ENCODE results near the gene IAH1. TPM values are rescaled to one million over a fixed set of nuclear protein-coding genes. Genes with fewer than 3 reads are reported as not detected.

IAH1 gene
- total and polyA plus RNA-seq, 8 donors, result 12.2 to 37.7 (median 17.2) TPM

GRCh38 chr2:9463698-9464034 is 10.7 kb upstream of the IAH1 start:
- WGBS, 2 donors, result 74 to 81% methylated on average over 7 of the region's 7 CpGs
- no peak for TF ChIP-seq CTCF (IDR thresholded peaks at IDR 0.05)
- no peak overlapping the region for H3K4me3 ChIP-seq
- no peaks in the 10 kb centered on the region for H3K4me1 ChIP-seq
- no peaks in the 10 kb centered on the region for H3K9me3 ChIP-seq
- FAIRE-seq (no peak), DNase-seq (no peak), ATAC-seq (peak in 2 of 4 donors; percentile 29 to 37)
- intact Hi-C loops (cut with DNase I), result no loop called here
- H3K36me3 ChIP-seq, result no peaks in the 10 kb centered on the region
- no peaks in the 10 kb centered on the region for H3K27me3 ChIP-seq
- H3K27ac ChIP-seq, result no peak overlapping the region

GRCh38 chr2:9465170-9465569 is 9.2 kb upstream of the IAH1 start:
- H3K27ac ChIP-seq, result no peak overlapping the region
- no peak for ATAC-seq
- no peak for TF ChIP-seq CTCF (IDR thresholded peaks at IDR 0.05)
- WGBS, 2 donors, result 84 to 89% methylated on average over 7 of the region's 7 CpGs
- H3K27me3 ChIP-seq, result no peaks in the 10 kb centered on the region
- no peaks in the 10 kb centered on the region for H3K9me3 ChIP-seq
- intact Hi-C loops (cut with DNase I), result no loop called here
- no peak overlapping the region for H3K4me3 ChIP-seq
- FAIRE-seq, result no peak
- DNase-seq, result no peak
- H3K36me3 ChIP-seq, result no peaks in the 10 kb centered on the region
- H3K4me1 ChIP-seq, result no peaks in the 10 kb centered on the region

GRCh38 chr2:9466147-9466683 is 8.1 kb upstream of the IAH1 start:
- Histone ChIP-seq H3K36me3 (no peaks in the 10 kb centered on the region), H3K4me3 (no peak overlapping the region), H3K4me1 (no peaks in the 10 kb centered on the region), H3K27ac (no peak overlapping the region), H3K27me3 (no peaks in the 10 kb centered on the region), H3K9me3 (no peaks in the 10 kb centered on the region)
- FAIRE-seq (no peak), ATAC-seq (no peak), DNase-seq (no peak)
- WGBS, 2 donors, result 86 to 93% methylated on average over 42 to 46 of the region's 46 CpGs
- intact Hi-C loops (cut with DNase I), result no loop called here
- no peak for TF ChIP-seq CTCF (IDR thresholded peaks at IDR 0.05)

- DNase-seq (peak in 2 of 6 donors; percentile 27 to 57), FAIRE-seq (no peak), ATAC-seq (peak in 3 of 4 donors; percentile 53 to 87 (median 60))
- 44 to 48% methylated on average over 10 of the region's 10 CpGs for WGBS, 2 donors
- no peak for TF ChIP-seq CTCF (IDR thresholded peaks at IDR 0.05)
- H3K27ac ChIP-seq, result no peak overlapping the region
- no peak overlapping the region for H3K4me3 ChIP-seq
- intact Hi-C loops (cut with DNase I), result no loop called here
- H3K4me1 ChIP-seq, result no peaks in the 10 kb centered on the region
- no peaks in the 10 kb centered on the region for H3K36me3 ChIP-seq
- no peaks in the 10 kb centered on the region for H3K27me3 ChIP-seq
- H3K9me3 ChIP-seq, result no peaks in the 10 kb centered on the region
These were observed 6.7 kb upstream of the IAH1 start for GRCh38 chr2:9467687-9468086.

DNA sequence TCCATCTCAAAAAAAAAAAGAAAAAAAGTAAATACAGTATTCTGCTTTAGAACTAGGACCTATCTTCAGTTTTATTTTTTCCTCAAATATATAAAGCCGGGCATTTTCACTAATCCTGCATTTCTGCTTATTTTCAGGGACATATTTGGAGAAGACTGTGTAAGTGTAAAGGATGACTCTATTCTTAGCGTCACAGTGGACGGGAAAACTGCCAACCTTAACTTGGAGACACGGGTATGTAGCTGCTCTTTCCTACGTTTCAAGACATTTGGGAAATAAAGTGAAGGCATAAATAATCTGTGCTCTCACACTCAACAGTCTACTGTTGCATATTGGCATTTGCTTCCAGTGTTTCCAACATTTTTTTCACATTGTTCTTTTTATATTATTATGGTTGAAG is 3.1 kb upstream of the IAH1 start:
- FAIRE-seq, result no peak
- intact Hi-C loops (cut with DNase I), result no loop called here
- TF ChIP-seq CTCF (IDR thresholded peaks at IDR 0.05), result no peak
- no peak for ATAC-seq
- Histone ChIP-seq H3K27me3 (no peaks in the 10 kb centered on the region), H3K36me3 (no peaks in the 10 kb centered on the region), H3K4me3 (no peak overlapping the region), H3K4me1 (peaks cover 0 to 8% (median 0%) of the 10 kb centered on the region in 3 donors), H3K9me3 (no peaks in the 10 kb centered on the region), H3K27ac (no peak overlapping the region)
- no peak for DNase-seq
- 91% methylated on average over 5 of the region's 5 CpGs for WGBS, 2 donors

All from pancreas (tissue), 10 donors.